ENCODE data around the gene PRSS1.
"Not testable (repeated sequence)": the region's sequence is repeated elsewhere in the genome, so short reads cannot be mapped to it uniquely, and the experiment has no call there.

PRSS1 gene

DNA sequence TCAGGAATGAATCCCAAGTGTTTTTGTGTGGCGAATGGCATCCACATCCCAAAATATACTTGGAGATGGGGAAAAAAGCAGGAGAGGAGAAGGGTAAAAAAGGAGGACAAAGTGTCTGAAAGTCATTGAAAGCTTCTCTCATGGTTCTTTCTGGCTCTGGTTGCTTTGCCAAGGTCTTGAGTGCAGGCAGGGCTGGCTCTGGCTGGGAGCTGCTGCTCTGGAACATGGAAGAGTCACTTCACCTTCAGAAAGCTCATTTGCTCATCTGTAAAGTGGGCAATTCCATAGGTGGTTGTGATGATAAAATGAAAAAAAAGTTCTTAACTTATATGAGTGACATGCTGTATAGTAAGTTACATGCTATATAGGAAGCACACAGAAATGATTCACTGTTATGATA, 18.6 kb downstream of the PRSS1 start:
- no peaks in the 10 kb centered on the region for H3K9me3 ChIP-seq (ENCODE audit: severe bottlenecking)
- ATAC-seq (ENCODE audit: low read depth), result no peak
- H3K27ac ChIP-seq (ENCODE audit: poor library complexity, severe bottlenecking), result no peak overlapping the region
- no peak for DNase-seq (ENCODE audit: low spot score)
- no peak overlapping the region for H3K4me3 ChIP-seq (ENCODE audit: severe bottlenecking)
- H3K36me3 ChIP-seq (ENCODE audit: low read depth), result no peaks in the 10 kb centered on the region
- TF ChIP-seq, protein P1, sequence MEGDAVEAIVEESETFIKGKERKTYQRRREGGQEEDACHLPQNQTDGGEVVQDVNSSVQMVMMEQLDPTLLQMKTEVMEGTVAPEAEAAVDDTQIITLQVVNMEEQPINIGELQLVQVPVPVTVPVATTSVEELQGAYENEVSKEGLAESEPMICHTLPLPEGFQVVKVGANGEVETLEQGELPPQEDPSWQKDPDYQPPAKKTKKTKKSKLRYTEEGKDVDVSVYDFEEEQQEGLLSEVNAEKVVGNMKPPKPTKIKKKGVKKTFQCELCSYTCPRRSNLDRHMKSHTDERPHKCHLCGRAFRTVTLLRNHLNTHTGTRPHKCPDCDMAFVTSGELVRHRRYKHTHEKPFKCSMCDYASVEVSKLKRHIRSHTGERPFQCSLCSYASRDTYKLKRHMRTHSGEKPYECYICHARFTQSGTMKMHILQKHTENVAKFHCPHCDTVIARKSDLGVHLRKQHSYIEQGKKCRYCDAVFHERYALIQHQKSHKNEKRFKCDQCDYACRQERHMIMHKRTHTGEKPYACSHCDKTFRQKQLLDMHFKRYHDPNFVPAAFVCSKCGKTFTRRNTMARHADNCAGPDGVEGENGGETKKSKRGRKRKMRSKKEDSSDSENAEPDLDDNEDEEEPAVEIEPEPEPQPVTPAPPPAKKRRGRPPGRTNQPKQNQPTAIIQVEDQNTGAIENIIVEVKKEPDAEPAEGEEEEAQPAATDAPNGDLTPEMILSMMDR (IDR thresholded peaks at IDR 0.05; ENCODE audit: poor library complexity, severe bottlenecking), result no peak
- no peaks in the 10 kb centered on the region for H3K27me3 ChIP-seq (ENCODE audit: insufficient read depth, poor library complexity, severe bottlenecking)
- no peaks in the 10 kb centered on the region for H3K4me1 ChIP-seq (ENCODE audit: insufficient read depth, poor library complexity, severe bottlenecking)

- ATAC-seq (ENCODE audit: low read depth); H3K36me3 ChIP-seq (ENCODE audit: low read depth); H3K4me1 ChIP-seq (ENCODE audit: insufficient read depth, poor library complexity, severe bottlenecking); H3K9me3 ChIP-seq (ENCODE audit: severe bottlenecking); DNase-seq (ENCODE audit: low spot score); H3K27ac ChIP-seq (ENCODE audit: poor library complexity, severe bottlenecking); H3K4me3 ChIP-seq (ENCODE audit: severe bottlenecking); H3K27me3 ChIP-seq (ENCODE audit: insufficient read depth, poor library complexity, severe bottlenecking): not testable (repeated sequence)
Measured at GRCh38 chr7:142768885-142769284, 19.6 kb downstream of the PRSS1 start.

DNA sequence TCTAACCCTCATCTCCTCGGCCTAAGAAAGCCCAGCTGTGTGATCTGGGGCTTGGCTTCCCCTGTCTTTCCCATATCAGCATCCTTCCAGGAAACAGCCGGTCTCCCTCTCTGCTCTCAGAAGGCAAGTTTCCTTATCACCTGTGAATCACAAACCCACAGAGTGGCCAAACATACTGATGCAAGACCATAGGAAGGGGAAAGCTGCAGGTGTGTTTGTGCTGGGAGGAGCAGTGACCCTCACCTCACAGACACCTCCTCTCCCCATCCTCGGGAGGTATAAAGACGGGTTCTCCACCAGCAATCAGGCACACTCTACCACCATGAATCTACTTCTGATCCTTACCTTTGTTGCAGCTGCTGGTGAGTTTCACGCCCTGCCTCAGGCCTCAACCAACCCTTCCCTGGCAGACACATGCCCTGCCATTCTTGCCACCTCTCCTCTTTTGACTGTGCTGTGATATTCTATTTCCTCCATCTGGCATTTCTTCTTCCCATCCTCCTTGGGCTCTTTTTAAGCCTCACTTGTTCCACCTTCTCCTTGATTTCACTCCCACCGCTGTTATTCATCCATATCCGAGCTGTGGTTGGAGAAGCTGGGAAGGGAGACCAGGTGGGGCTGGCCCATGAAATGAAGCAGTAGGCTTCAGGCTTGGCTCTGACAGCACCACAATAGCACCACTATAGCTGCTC, 21.5 kb downstream of the PRSS1 start, which contains the start of gene PRSS2:
TSS of gene PRSS2 (plus strand) at position 310 of the 692 bp plus-strand sequence. CDS start at position 323, 13 bp downstream.
- DNase-seq (ENCODE audit: low spot score), result no peak

DNA sequence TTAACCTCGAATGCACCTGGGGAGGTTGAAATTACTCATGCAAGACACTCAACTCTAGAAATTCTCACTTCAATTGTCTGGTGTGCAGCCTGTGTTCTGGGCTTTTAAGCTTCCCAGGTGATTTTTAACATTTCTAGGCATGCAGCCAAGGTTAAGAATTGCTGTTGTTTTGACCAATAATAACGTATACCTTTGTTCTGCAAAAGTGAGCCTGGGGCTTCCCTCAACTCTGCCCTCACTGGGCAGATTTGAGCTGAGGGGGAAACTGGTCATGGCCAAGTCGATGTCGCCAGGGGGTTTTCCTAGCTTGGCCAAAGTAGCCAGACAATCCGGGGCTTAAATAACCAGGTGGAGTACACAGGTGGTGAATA, 22.1 kb downstream of the PRSS1 start:
- no peak for DNase-seq (ENCODE audit: low spot score)
- TF ChIP-seq, protein P1 (IDR thresholded peaks at IDR 0.05; ENCODE audit: poor library complexity, severe bottlenecking), result no peak
- H3K27me3 ChIP-seq (ENCODE audit: insufficient read depth, poor library complexity, severe bottlenecking), result no peaks in the 10 kb centered on the region
- ATAC-seq (ENCODE audit: low read depth), result no peak; the same call in 2 of the 3 replicates
- H3K36me3 ChIP-seq (ENCODE audit: low read depth), result no peaks in the 10 kb centered on the region
- H3K4me3 ChIP-seq (ENCODE audit: severe bottlenecking), result no peak overlapping the region
- no peak overlapping the region for H3K27ac ChIP-seq (ENCODE audit: poor library complexity, severe bottlenecking)
- H3K9me3 ChIP-seq (ENCODE audit: severe bottlenecking), result no peaks in the 10 kb centered on the region
- no peaks in the 10 kb centered on the region for H3K4me1 ChIP-seq (ENCODE audit: insufficient read depth, poor library complexity, severe bottlenecking)

More for the DNA sequence above, 21.5 kb downstream of the PRSS1 start, which contains the start of gene PRSS2:
- TF ChIP-seq, protein P1 (IDR thresholded peaks at IDR 0.05; ENCODE audit: poor library complexity, severe bottlenecking), result no peak
- no peaks in the 10 kb centered on the region for H3K9me3 ChIP-seq (ENCODE audit: severe bottlenecking)
- no peaks in the 10 kb centered on the region for H3K36me3 ChIP-seq (ENCODE audit: low read depth)
- no peaks in the 10 kb centered on the region for H3K4me1 ChIP-seq (ENCODE audit: insufficient read depth, poor library complexity, severe bottlenecking)
- H3K27me3 ChIP-seq (ENCODE audit: insufficient read depth, poor library complexity, severe bottlenecking), result no peaks in the 10 kb centered on the region
- no peak within 1 kb of the TSS for H3K4me3 ChIP-seq (ENCODE audit: severe bottlenecking)
- no peak within 1 kb of the TSS for H3K27ac ChIP-seq (ENCODE audit: poor library complexity, severe bottlenecking)
- ATAC-seq (ENCODE audit: low read depth), result 0 out of 3 replicates have a peak, but pooled peaks have one; percentile 33

- Histone ChIP-seq H3K4me1 (ENCODE audit: insufficient read depth, poor library complexity, severe bottlenecking) (no peaks in the 10 kb centered on the region), H3K36me3 (ENCODE audit: low read depth) (no peaks in the 10 kb centered on the region), H3K27ac (ENCODE audit: poor library complexity, severe bottlenecking) (no peak overlapping the region), H3K27me3 (ENCODE audit: insufficient read depth, poor library complexity, severe bottlenecking) (no peaks in the 10 kb centered on the region), H3K9me3 (ENCODE audit: severe bottlenecking) (no peaks in the 10 kb centered on the region), H3K4me3 (ENCODE audit: severe bottlenecking) (no peak overlapping the region)
- no peak for DNase-seq (ENCODE audit: low spot score)
- ATAC-seq (ENCODE audit: low read depth), result no peak
- TF ChIP-seq, protein P1 (IDR thresholded peaks at IDR 0.05; ENCODE audit: poor library complexity, severe bottlenecking), result no peak
Measured at GRCh38 chr7:142772051-142772450, 22.8 kb downstream of the PRSS1 start.

Data from RWPE2 (cell line).